Renal pelvis (tissue), 4 donors: ENCODE results near the gene DNAJC1. TPM values are rescaled to one million over a fixed set of nuclear protein-coding genes. Genes with fewer than 3 reads are reported as not detected.
A peak's percentile ranks its signal among the peaks of the same experiment; 100 is the strongest.

Source experiments
- DNase-seq: peaks from one replicate; pipeline ENCODE4 v3.0.0-alpha.2; 2013
- polyA plus RNA-seq, 3 donors: library from polyadenylated mRNA; unstranded; fragments of 120-200 nt; gene quantifications; one replicate each; pipeline ENCODE4 v1.2.1, GENCODE V29; 2013; ENCODE audit not compliant: insufficient read length in 3 of 3

The DNAJC1 gene
- polyA plus RNA-seq, 3 donors: 26.0 to 30.0 (median 27.9) TPM

DNA sequence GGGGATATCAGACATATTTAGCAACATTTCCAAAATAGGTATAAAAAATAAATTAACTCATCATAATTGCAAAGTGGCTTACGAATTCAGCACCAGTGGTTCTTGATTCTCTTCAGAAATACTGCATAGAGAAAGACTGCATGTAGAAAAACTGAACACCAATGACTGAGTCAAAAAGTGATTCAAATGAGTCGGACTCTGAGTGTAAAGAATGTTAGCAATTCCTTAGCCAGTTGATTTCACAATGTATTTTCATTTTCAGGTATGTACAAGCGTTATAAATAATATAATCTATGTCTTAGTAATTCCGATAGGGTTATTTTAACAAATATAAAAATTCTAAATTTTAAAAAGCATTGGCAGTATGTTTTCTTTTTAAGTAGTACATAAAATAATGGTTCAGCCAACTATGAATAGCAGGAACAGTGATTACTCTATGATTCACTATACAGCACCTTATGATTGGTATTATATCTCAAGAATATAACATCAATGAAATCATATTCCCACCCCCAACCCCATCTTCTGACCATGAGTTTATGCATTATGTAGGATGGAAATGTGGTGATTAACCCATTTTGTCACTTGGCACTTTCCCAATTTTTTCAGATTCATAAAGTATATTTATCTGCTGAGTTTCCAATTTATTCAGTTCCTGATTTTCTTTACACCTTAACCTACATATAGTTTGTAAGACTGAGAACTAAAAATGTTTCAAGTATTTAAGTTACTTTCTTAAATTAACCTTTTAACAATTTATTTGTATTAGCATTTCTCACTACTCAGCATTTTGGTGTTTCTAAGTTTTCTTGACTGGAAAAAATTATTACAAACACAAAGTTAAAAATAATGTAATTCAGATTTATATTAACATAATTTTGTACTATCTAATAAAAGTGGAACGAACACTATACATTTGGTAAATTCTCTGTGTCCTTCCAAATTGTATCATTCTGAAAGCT lies 33.9 kb downstream of the DNAJC1 start:
- no peak for DNase-seq

GRCh38 chr10:21964983-21965665 lies 38.4 kb downstream of the DNAJC1 start:
- no peak for DNase-seq

- DNase-seq: no peak
These were observed 41.2 kb downstream of the DNAJC1 start for GRCh38 chr10:21962358-21962757.

- DNase-seq: no peak
These were observed 41.7 kb downstream of the DNAJC1 start for GRCh38 chr10:21961847-21962246.

DNA sequence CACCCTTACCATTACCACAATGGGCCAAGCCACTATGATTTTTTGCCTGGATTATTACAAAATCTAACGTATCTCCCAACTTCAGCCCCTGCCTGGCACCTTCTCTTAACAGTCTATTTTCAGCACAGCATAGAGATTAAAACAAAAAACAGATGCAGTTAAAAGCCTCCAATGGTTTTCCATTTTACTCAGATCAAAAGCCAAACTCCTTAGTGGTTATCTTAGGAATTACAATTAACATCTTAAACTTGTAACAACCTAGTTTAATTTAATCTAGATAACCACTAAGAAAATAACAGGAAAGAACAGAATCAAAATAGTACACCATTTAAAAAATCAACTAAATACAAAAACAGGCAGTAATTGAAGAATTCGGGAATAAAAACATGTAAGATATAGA lies 43.5 kb downstream of the DNAJC1 start:
- no peak for DNase-seq

GRCh38 chr10:21954690-21955089 lies 48.8 kb downstream of the DNAJC1 start:
- DNase-seq: no peak

GRCh38 chr10:21954132-21954531 lies 49.4 kb downstream of the DNAJC1 start:
- no peak for DNase-seq

GRCh38 chr10:21953585-21954057 lies 49.9 kb downstream of the DNAJC1 start:
- DNase-seq: peak; percentile 21

GRCh38 chr10:21950566-21950965 lies 53.0 kb downstream of the DNAJC1 start:
- DNase-seq: no peak

DNA sequence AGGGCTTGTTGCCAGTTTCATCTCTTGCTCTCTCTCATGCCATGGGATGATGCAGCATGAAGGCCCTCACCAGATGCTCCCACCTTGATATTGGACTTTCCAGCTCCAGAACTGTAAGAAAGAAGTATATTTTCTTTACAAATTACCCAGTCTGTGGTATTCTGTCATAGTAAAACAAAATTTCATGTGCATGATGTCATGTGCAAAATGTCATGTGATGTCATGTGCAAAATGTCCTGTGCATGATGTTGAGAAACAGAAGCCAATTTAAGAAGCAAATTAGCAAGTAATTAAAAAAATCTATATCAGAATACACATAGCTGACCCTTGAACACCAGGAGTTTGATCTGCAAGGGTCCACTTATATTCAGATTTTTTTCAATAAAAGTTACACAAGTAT lies 56.6 kb downstream of the DNAJC1 start:
- DNase-seq: no peak

DNA sequence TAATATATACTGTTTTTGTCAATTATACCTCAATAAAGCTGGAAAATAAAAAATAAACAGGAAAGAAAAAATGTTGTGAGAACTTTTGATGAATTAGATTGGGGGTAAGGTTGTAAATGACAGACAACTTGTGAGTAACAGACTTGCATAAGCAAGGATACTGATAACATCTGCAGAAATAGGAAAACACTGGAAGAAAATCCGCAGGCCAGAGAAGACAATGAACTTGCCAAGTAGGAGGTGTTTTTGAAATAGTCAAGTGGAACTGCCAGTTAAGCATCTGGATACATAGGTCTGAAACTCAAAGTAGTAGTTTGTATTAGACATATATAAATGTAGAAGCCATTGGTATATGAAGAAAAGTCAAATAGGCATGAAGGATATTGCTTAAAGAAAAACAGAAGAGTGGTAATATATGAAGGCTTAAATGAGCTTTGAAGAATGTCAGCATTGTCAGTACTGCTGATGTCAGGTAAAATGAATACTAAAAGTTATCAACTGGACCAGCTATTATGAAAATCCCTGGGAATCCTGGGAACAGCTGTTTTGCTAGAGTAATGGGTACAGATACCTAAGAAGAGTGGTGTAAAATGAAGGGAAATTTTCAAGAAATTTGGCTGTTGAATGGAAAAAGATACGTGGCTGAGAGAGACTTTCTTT lies 58.7 kb downstream of the DNAJC1 start:
- no peak for DNase-seq

- DNase-seq: no peak
These were observed 59.8 kb downstream of the DNAJC1 start for GRCh38 chr10:21943633-21944265.

GRCh38 chr10:21935439-21936023 lies 68.0 kb downstream of the DNAJC1 start:
- no peak for DNase-seq

GRCh38 chr10:21934307-21934706 lies 69.2 kb downstream of the DNAJC1 start:
- DNase-seq: no peak

DNA sequence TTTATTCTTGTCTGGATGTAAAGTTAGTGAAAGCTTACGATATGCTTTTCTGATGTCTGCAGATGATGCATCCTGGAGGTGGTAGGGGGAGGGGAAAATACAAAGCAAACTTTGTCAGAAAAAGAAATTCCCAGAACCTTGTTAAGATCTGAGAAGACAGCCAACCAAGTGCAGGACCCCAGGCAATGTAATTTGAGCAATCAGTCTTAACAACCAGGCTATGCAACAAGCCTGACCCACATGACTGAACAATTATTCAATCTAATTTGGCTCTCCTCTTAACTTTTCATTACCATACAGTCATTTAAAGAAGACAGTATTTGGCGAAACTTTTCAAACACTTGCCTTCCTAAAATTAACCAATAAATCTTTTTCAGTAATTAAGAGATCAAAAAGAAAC lies 74.5 kb downstream of the DNAJC1 start:
- peak; percentile 28 for DNase-seq

DNA sequence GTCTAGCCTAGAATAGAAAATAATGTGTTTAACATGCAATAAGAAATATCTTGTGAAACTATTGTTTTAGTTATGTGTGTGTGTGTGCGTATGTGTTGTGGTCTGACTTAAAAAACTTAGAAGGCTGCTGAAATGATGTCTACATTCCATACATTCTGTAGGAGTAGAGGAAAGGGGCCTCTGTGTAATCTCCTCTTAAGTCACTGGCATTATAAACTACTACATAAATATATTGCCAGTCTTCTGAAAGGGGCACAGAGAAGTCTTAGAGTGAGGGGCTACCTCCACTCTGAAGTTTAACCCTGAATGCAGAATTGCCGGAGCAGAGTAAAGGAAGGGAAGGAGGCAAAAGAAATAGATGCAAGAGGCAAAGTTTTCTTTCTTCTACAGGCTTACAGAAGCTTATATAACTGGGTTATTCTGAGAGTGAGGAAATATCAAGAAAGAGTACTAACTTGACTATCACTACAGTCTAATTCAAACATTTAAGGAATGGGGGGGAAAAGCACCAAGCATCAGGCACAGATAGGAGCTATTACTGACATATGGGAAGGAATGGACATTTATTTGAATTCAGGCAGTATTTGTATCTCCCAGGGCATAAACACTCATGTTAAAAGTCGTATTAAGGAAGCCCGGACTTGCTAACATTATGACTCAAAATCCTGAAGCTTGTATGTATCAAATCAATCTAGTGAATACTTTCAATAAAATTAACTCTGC lies 75.7 kb downstream of the DNAJC1 start:
- DNase-seq: no peak

DNA sequence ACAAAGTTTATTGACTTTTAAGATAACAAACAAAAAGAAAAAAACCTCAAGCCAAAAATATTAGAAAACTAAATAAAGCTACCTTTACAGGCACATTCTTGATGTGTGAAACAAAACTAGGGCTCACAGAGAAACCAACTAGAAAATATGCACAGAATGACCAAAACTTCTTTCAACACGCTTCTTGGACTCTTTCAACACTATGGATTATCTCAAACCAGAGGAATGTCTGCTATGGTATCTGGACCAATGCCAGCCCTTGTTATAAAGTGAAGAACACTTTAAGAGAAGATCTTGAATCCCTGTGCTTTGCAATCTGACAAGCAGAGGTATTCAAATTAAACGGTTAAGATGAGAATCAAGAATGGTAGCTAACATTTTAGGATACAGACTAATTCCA lies 76.6 kb downstream of the DNAJC1 start:
- peak; percentile 21 for DNase-seq

DNA sequence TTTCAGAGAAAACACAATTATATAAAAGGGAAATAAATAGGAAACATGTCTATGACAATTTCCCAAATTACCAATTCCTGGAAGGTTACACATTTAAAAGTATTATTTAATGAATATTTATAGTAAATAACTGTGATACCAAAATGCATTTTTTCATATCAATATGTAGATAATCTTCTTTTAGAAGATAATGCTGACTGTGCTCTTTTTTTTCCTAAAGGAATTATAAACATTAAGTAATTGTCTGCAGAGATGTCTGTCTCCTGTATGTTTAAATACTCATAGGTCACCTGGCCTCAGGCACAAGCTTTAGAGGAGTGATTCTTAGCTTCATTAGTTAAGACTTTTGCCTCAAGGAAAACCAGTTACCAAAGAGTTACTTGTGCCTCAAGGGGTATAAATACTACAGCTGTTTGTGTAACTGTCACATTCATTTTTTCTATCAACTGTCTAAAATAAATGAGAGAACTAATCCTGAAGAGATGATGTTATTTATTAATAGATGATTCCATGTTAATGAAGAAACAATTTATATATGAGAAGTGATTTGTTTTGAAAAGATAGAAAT lies 77.1 kb downstream of the DNAJC1 start:
- DNase-seq: no peak

DNA sequence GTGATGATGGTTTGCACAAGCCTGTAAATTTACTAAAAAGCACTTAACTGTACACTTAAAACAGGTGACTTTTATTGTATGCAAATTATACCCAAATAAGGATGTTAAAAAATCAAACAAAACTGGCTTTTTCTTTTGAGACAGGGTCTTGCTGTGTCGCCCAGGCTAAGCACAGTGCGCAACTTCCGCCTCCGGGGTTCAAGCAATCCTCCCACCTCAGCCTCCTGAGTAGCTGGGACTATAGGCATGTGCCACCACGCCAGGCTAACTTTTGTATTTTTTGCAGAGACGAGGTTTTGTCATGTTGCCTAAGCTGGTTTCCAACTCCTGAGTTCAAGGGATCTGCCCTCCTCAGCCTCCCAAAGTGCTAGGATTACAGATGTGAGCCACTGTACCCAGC lies 77.7 kb downstream of the DNAJC1 start:
- no peak for DNase-seq

DNA sequence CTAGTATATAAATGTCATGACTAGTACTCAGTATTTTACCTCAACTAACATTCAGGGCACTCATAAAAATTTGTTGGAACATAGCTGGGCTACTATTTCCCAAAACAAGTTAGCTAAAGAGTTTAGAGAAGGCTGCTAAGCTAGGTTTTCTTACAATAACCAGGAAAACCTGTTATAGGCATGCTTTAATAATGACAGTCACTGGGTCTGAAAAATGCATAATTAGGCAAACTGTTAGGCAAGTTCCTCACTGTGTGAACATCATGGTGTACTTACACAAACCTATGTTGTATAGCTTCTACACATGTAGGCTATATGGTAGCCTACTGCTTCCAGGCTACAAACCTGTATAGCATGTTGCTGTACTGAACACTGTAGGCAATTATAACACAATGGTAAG lies 79.0 kb downstream of the DNAJC1 start:
- no peak for DNase-seq

DNA sequence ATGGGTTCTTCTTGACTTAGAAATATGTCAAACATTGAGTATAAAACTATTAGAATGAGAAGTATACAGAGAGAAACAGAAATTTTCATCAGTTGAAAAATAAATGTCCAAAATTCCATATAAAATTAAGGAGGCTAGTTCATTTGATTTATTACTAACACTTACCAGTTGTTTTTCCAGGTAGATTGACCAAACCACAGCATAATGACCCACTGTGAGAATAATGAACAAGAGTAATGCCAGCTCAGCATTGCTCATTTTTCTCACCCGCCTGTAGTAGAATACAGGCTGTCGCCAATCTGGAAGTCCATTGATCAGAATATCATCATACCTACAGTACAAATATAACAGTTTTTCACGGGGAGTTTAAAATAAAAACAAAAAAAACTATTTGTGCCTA lies 82.9 kb downstream of the DNAJC1 start:
- DNase-seq: no peak
